ENCODE measurements around the gene TIAM2.
"Not testable (repeated sequence)": the region's sequence is repeated elsewhere in the genome, so short reads cannot be mapped to it uniquely, and the experiment has no call there.

Gene TIAM2

DNA sequence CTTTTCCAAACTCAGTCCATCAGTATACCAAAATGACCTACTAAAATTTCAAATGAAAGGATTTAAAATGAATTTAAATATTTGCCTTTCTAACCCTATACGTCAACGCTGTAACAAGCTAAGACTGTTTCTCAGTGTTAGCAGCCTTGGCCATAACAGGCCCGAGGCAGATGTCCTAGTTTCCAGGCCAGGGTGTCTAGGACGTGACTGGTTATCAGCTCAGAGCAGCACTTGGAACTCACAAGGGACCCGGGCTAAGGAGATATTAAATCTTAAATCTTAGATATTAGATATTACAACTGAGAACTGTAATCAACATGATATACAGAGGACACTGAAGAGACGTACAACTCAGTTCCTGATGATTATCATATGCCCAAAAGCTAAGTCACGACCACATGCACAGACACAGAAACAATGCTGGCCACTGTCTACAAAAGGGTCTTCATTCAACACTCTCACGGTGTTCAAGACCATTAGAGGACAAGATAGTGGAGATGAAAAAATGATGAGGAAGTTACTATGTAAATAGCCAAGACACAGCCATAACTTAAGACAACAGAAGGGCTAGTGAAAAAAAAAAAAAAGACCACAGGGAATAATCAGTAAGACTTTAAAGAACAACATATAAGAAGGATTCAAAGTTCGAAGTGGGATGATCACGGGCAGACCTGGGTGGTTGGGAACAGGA lies 268.4 kb downstream of the TIAM2 start, which contains the start of gene CLDN20:
Gene CLDN20 (plus strand): TSS at position 641 of the 691 bp plus-strand sequence. CDS start 11,707 bp downstream, outside the sequence.
- DNase-seq (ENCODE audit: low read depth) = no peak
- H3K4me3 ChIP-seq (ENCODE audit: low read depth, low read length) = no peak within 1 kb of the TSS

DNA sequence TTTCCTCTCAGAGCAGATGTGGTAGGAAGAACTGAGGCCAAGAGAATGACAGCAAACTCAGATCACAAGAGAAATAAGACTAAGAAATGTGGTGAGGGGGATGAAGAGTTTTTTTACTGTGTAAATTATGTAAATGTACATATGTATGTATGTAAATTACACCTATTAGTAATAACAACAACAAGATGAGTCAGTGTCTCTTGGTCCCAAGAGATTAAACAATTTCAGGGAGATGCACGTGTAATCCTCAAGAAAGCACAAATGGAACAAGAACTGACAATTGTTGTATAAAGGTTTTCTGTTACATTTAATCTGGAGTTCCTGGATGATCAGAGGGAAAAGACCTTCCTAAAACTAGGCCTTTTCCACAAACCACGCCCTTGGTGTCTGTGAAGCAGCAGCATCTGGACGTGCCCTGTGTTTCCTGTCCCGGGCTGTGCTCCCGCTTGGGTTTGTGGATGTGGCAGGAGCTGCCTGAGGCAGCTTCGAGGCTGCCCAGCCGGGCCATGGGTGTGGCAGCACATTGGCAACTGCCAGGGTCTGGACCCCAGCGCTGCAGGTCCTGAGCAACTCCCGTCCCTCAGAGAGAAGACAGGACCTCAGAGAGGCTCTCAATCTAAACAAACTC lies 269.7 kb downstream of the TIAM2 start:
- DNase-seq (ENCODE audit: low read depth) = no peak
- H3K4me3 ChIP-seq (ENCODE audit: low read depth, low read length) = no peak overlapping the region

DNA sequence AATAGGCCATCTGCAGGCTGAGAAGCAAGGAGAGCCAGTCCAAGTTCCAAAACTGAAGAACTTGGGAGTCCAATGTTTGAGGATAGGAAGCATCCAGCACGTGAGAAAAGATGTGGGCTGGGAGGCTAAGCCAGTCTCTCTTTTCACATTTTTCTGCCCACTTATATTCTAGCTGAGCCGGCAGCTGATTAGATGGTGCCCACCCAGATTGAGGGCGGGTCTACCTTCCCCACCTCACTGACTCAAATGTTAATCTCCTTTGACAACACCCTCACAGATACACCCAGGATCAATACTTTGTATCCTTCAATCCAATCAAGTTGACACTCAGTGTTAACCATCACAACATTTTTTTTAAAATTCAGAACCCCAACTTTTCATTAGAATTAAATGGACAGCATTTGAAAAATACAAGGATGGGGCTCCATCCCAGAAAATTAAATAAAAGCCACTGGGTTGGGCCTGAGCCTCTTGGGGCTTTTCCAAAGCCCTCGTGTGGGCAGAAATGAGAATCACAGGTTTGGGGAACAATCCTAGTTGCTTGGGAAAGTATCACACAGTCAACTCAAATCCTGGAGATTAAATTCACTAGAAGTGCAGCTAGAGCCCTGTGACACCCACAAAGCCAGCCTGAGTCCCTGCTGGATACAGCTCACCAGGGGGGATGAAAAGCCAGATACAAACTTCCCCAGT lies 270.9 kb downstream of the TIAM2 start:
- DNase-seq (ENCODE audit: low read depth) = no peak
- no peak overlapping the region for H3K4me3 ChIP-seq (ENCODE audit: low read depth, low read length)

DNA sequence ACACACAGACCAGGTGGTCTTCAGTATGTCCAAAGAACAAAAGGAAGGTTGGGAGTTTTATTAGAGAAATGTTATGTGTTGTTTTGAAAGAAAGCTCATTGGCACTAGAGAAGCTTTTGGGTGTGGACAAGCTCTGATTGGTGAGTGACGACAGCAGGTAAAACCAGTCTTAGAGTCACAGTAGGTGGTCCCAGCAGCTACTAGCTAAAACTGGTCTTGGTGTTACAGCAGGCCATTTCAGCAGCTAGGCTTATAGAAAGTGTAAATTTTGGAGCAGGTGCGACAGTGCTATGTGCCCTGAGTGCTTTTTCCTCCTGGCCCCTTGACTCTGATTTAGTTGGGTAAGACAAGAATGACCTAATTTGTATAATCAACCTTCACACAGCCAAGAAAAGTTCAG lies 272.3 kb downstream of the TIAM2 start:
- no peak for DNase-seq (ENCODE audit: low read depth)
- no peak overlapping the region for H3K4me3 ChIP-seq (ENCODE audit: low read depth, low read length)

DNA sequence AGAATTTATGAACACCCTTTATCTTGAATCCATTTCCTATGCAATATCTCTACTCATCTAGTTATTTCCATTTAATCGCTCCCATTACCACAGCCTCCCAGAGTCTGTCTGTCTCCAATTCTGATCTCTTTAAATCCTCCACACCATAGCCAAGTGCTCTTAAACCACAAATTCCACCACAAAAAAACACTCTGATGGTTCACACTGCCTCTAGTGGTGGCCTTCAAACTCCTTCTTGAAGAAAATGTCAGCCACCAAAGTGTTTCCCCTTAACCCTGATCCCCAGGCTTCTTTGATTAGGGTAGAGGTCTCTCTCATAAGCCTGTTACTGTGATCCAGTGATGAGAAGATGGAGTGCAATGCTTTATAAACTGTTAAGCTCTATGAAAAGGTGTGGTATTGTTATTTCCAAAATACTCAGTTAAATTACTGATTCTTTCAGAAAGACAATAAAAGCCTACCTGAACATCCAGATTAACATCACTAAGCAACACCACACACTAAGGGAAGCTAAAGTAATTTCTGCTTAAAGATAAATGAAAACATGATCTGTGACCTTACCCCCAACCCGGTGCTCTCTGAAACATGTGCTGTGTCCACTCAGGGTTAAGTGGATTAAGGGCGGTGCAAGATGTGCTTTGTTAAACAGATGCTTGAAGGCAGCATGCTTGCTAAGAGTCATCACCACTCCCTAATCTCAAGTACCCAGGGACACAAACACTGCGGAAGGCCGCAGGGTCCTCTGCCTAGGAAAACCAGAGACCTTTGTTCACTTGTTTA lies 273.2 kb downstream of the TIAM2 start:
- DNase-seq (ENCODE audit: low read depth); H3K4me3 ChIP-seq (ENCODE audit: low read depth, low read length): not testable (repeated sequence)

DNA sequence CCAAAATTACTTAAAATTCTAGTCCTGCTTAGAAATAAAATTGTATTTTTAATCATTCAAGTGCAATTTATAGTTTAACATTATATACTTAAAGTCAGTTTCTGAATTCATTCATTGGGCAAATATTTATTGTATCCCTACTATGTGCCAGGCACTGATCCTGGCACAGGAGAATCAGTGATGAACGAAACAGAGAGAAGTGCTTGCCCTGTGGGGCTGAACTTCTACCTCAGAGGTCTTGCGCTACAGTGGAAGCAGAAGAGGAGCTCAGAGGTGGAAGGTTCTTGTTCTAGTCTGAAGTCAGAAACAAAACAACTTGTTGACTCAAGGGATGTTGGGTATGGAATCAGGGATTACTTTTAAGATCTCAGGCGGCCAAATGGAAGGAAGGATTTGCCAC lies 274.6 kb downstream of the TIAM2 start:
- DNase-seq (ENCODE audit: low read depth) = no peak
- H3K4me3 ChIP-seq (ENCODE audit: low read depth, low read length) = no peak overlapping the region

DNA sequence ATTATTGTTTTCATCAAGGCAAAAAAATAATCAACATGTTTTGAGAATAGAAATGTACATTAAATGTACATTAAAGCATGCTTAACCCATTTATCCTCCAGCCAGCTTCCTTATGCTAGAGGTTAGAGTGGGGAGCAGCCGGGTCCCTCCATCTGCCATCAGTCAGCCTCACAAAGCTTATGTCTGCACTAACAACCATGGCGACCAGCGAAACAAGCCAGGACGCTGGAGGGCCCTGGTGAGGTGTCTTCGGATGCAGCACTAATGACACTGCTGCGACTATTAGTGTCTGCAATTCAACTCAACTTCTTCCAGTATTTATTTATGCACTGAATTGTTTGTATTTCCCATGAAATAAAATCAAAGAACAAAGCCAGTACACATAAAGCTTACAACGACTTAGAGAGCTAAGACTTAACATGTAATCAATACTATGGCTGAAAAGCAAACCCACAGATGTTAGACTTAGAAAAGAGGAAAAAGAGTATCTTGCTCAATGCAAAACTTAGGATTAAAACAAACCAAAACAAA lies 275.5 kb downstream of the TIAM2 start:
- DNase-seq (ENCODE audit: low read depth) = no peak
- no peak overlapping the region for H3K4me3 ChIP-seq (ENCODE audit: low read depth, low read length)

- H3K4me3 ChIP-seq (ENCODE audit: low read depth, low read length) = no peak overlapping the region
- DNase-seq (ENCODE audit: low read depth) = no peak
Observed at GRCh38 chr6:155271145-155271544, 276.0 kb downstream of the TIAM2 start.

- no peak overlapping the region for H3K4me3 ChIP-seq (ENCODE audit: low read depth, low read length)
- no peak for DNase-seq (ENCODE audit: low read depth)
Observed at GRCh38 chr6:155272353-155273232, 277.5 kb downstream of the TIAM2 start.

- H3K4me3 ChIP-seq (ENCODE audit: low read depth, low read length) = no peak overlapping the region
- peak; percentile 95 for DNase-seq (ENCODE audit: low read depth)
Observed at GRCh38 chr6:155273431-155273830, 278.3 kb downstream of the TIAM2 start.

GRCh38 chr6:155274106-155274505 lies 279.0 kb downstream of the TIAM2 start:
- no peak overlapping the region for H3K4me3 ChIP-seq (ENCODE audit: low read depth, low read length)
- no peak for DNase-seq (ENCODE audit: low read depth)

GRCh38 chr6:155274533-155274932 lies 279.4 kb downstream of the TIAM2 start:
- no peak for DNase-seq (ENCODE audit: low read depth)
- H3K4me3 ChIP-seq (ENCODE audit: low read depth, low read length) = no peak overlapping the region

- no peak overlapping the region for H3K4me3 ChIP-seq (ENCODE audit: low read depth, low read length)
- DNase-seq (ENCODE audit: low read depth) = no peak
Observed at GRCh38 chr6:155275808-155276480, 280.8 kb downstream of the TIAM2 start.

- DNase-seq (ENCODE audit: low read depth) = no peak
- no peak overlapping the region for H3K4me3 ChIP-seq (ENCODE audit: low read depth, low read length)
Observed at GRCh38 chr6:155276638-155277037, 281.5 kb downstream of the TIAM2 start.

DNA sequence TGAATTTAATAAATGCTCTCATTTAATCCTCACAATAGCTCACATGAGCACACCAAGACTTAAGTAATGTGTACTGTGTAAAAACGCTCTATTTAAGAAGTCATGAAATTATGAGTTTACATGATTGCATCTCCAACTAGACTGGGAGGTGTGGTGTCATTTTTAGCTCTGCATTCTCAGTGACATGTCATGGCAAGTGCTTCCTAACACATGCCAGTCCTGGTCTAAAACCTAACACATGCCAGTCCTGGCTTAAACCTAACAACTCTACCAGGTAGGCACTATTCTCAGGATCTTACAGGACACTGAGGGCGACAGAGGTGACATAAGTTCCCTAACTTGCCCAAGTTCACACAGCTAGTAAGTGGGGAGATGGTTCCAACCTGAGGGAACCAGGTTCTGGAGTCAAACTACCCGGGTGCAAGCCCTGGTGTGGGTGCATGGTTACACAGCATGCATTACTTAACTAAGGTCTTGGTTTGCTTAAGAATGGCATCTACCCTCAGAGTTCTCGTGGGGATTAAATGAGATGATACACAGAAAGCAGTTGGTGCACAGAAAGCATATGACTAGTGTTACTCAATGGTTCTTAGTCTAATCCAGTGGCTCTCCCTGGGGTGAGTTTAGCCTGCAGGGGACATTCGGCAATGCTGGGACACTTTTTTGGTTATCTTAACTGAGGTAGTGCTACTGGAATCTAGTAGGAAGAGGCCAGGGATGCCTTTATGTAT lies 283.4 kb downstream of the TIAM2 start:
- no peak overlapping the region for H3K4me3 ChIP-seq (ENCODE audit: low read depth, low read length)
- no peak for DNase-seq (ENCODE audit: low read depth)

DNA sequence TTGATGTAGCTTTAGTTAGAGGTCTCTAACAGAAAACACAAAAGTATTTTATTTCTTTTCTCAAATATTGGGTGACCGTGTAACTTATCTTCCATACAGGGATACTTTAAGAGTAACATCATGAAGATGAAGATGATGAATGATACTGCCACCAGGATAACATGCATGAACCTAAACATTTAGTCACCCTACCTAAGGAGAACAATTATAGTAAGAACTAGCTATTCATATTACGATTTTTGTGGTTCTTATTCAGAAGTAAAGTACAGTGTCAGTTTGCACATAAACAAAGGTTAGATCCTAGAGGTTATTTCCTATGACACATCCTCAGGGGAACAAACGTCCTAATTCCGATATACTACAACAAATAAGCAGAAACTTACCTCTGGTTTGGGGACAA lies 289.7 kb downstream of the TIAM2 start:
- no peak for DNase-seq (ENCODE audit: low read depth)

GRCh38 chr6:155287762-155288161 lies 292.6 kb downstream of the TIAM2 start:
- H3K4me3 ChIP-seq (ENCODE audit: low read depth, low read length) = no peak overlapping the region

More for the DNA sequence above, 289.7 kb downstream of the TIAM2 start:
- no peak overlapping the region for H3K4me3 ChIP-seq (ENCODE audit: low read depth, low read length)

GRCh38 chr6:155290491-155290890 lies 295.4 kb downstream of the TIAM2 start:
- no peak for DNase-seq (ENCODE audit: low read depth)
- no peak overlapping the region for H3K4me3 ChIP-seq (ENCODE audit: low read depth, low read length)

More at GRCh38 chr6:155287762-155288161, 292.6 kb downstream of the TIAM2 start:
- DNase-seq (ENCODE audit: low read depth) = no peak

Data from skeletal muscle cell (primary cell).